ENCODE data around the gene GLT1D1.

Gene GLT1D1

DNA sequence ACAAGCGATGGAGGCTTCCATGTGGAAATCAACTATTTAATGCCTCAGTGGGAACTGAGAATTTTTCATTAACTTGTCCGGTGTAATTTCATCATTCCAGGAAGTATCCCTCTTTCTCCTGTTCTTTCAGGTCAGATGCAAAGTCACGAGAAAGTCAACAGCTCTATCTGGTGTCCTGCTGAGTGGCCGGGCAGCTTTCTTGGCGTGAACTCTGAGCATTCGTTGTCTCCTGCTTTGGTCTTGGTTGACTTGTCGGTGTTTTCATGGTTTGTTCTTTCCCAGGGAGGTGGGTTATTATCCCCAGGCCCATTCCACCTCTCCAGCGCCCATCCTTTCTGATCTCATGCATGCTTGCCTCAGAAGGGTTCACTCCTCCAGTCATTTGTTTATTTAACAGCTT, 149.1 kb downstream of the GLT1D1 start:
- 86 to 90% methylated on average over 4 to 6 of the region's 8 CpGs for WGBS, 2 experiments (ENCODE audit: insufficient coverage in 2 of 2)

DNA sequence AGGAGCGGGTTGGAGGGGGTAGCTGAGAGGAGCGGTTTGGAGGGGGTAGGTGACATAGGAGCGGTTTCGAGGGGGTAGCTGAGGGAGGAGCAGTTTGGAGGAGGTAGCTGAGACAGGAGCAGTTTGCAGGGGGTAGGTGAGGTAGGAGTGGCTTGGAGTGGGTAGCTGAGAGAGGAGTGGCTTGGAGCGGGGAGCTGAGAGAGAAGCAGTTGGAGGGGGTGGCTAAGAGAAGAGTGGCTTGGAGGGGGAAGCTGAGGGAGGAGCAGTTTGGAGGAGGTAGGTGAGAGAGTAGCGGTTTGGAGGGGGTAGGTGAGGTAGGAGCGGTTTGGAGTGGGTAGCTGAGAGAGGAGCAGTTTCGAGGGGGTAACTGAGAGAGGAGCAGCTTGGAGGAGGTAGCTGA, 152.1 kb downstream of the GLT1D1 start:
- Histone ChIP-seq H3K4me3 (ENCODE audit: extremely low read depth, insufficient read depth, low read length, poor library complexity, severe bottlenecking) (no peak overlapping the region), H3K4me1 (ENCODE audit: control insufficient read depth, insufficient read depth, low read length, poor library complexity, severe bottlenecking) (no peaks in the 10 kb centered on the region), H3K36me3 (ENCODE audit: control insufficient read depth, insufficient read depth, low read length) (no peaks in the 10 kb centered on the region), H3K27ac (ENCODE audit: low read depth, low read length, severe bottlenecking) (no peak overlapping the region), H3K9me3 (ENCODE audit: control insufficient read depth, low read length) (no peaks in the 10 kb centered on the region)
- WGBS, 2 experiments (ENCODE audit: insufficient coverage in 2 of 2), result 88 to 89% methylated on average over 6 to 8 of the region's 8 CpGs

More for the DNA sequence above, 149.1 kb downstream of the GLT1D1 start:
- H3K9me3 ChIP-seq (ENCODE audit: control insufficient read depth, low read length), result no peaks in the 10 kb centered on the region
- H3K36me3 ChIP-seq (ENCODE audit: control insufficient read depth, insufficient read depth, low read length), result no peaks in the 10 kb centered on the region
- H3K4me1 ChIP-seq (ENCODE audit: control insufficient read depth, insufficient read depth, low read length, poor library complexity, severe bottlenecking), result no peaks in the 10 kb centered on the region
- no peak overlapping the region for H3K4me3 ChIP-seq (ENCODE audit: extremely low read depth, insufficient read depth, low read length, poor library complexity, severe bottlenecking)
- no peak overlapping the region for H3K27ac ChIP-seq (ENCODE audit: low read depth, low read length, severe bottlenecking)

DNA sequence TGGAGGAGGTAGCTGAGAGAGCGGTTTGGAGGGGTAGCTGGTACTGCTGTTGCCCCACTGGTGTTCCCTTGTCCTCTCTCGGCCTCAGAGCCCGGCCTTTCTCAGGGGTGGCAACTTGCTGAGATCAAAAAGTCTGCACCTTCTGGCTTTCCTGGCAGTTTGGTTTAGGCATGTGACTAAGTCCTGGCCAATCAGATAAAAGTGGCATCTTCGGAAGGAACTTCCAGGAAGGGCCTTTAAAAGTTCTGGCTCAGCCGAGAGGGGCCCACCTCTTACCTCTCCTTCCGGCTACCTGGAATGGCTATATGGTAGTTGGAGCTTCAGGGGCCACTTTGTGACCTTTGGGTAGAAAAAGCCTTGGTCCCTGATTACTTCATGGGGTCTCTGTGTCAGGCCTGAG, 152.6 kb downstream of the GLT1D1 start:
- Histone ChIP-seq H3K4me1 (ENCODE audit: control insufficient read depth, insufficient read depth, low read length, poor library complexity, severe bottlenecking) (no peaks in the 10 kb centered on the region), H3K36me3 (ENCODE audit: control insufficient read depth, insufficient read depth, low read length) (no peaks in the 10 kb centered on the region), H3K4me3 (ENCODE audit: extremely low read depth, insufficient read depth, low read length, poor library complexity, severe bottlenecking) (no peak overlapping the region), H3K27ac (ENCODE audit: low read depth, low read length, severe bottlenecking) (no peak overlapping the region), H3K9me3 (ENCODE audit: control insufficient read depth, low read length) (no peaks in the 10 kb centered on the region)
- WGBS, 2 experiments (ENCODE audit: insufficient coverage in 2 of 2), result 89 to 94% methylated on average over 4 to 5 of the region's 6 CpGs

DNA sequence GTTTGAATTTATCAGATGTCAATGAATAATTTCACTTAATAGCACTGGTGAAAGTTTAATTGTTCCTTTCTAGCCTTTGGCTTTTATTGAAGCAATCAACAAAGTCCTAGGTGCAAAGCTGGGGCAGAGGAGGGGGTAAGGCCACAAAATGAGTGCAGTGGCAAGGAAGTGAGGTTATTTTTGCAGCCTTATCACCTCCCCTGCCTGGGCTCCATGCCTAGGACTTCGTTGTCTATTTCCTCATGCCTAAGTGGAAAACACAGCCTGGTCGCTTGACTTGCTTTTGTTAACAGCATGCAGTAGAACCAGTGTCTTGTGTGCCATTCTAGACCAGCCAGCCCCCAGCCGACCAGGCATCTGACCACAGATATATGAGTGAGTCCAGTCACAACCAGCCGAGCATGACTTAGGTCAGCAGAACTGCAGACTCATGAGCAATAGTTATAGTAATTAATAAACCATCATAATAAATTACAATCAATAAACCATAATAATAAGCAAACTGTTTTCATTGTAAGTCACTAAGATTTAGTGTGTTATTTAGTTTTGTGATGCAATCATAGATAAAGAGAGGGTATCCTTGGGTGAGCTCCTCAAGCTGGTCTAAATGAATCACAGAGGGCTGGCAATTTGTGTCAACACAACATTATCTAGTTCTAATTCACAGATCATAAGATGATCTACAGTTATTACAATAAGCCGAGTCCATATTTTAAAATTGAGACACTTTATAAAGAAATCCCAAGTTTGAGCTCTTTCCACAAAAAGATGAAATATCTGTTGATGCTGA, 156.8 kb downstream of the GLT1D1 start:
- Histone ChIP-seq H3K4me1 (ENCODE audit: control insufficient read depth, insufficient read depth, low read length, poor library complexity, severe bottlenecking) (no peaks in the 10 kb centered on the region), H3K27ac (ENCODE audit: low read depth, low read length, severe bottlenecking) (no peak overlapping the region), H3K9me3 (ENCODE audit: control insufficient read depth, low read length) (no peaks in the 10 kb centered on the region), H3K36me3 (ENCODE audit: control insufficient read depth, insufficient read depth, low read length) (no peaks in the 10 kb centered on the region), H3K4me3 (ENCODE audit: extremely low read depth, insufficient read depth, low read length, poor library complexity, severe bottlenecking) (no peak overlapping the region)
- WGBS, 2 experiments (ENCODE audit: insufficient coverage in 2 of 2), result 79 to 93% methylated on average over 3 of the region's 5 CpGs

DNA sequence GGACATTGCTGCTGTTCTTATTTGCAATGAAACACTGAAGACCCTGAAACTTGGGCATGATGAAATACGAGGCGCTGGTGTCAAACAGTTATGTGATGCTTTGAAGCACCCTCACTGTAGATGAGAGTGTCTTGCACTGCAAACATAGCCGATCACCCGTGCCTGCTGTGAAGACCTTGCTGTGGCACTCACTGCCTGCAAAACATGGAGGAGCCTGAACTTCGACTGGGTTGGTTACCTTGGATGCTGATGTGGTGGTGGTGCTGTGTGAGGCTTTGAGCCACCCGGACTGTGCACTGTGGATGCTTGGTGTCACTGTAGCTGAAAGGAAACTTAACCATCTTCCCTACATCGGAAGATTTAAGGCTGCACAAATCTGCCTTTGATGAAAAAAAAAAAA, 162.9 kb downstream of the GLT1D1 start:
- Histone ChIP-seq H3K4me1 (ENCODE audit: control insufficient read depth, insufficient read depth, low read length, poor library complexity, severe bottlenecking) (no peaks in the 10 kb centered on the region), H3K4me3 (ENCODE audit: extremely low read depth, insufficient read depth, low read length, poor library complexity, severe bottlenecking) (no peak overlapping the region), H3K27ac (ENCODE audit: low read depth, low read length, severe bottlenecking) (no peak overlapping the region), H3K9me3 (ENCODE audit: control insufficient read depth, low read length) (no peaks in the 10 kb centered on the region), H3K36me3 (ENCODE audit: control insufficient read depth, insufficient read depth, low read length) (no peaks in the 10 kb centered on the region)
- 81 to 89% methylated on average over 4 of the region's 7 CpGs for WGBS, 2 experiments (ENCODE audit: insufficient coverage in 2 of 2)

DNA sequence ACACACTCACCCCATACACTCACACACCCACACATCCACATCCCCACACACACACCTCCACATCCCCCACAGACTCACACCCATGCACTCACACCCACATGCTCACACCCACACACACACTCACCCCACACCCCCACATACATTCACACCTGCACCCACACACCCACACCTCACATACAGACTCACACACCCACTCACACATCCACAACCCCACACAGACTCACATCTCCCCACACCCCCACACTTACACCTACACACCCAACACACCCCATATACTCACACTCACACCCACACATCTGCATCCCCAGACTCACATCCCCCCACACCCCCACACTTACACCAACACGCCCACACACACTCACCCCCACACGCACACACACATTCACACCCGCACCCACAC, 171.8 kb downstream of the GLT1D1 start:
- no peak overlapping the region for H3K27ac ChIP-seq (ENCODE audit: low read depth, low read length, severe bottlenecking)
- H3K4me3 ChIP-seq (ENCODE audit: extremely low read depth, insufficient read depth, low read length, poor library complexity, severe bottlenecking), result no peak overlapping the region
- H3K36me3 ChIP-seq (ENCODE audit: control insufficient read depth, insufficient read depth, low read length), result no peaks in the 10 kb centered on the region
- H3K4me1 ChIP-seq (ENCODE audit: control insufficient read depth, insufficient read depth, low read length, poor library complexity, severe bottlenecking), result no peaks in the 10 kb centered on the region
- WGBS, 2 experiments (ENCODE audit: insufficient coverage in 2 of 2), result 83 to 87% methylated on average over 1 to 3 of the region's 3 CpGs
- H3K9me3 ChIP-seq (ENCODE audit: control insufficient read depth, low read length), result no peaks in the 10 kb centered on the region

DNA sequence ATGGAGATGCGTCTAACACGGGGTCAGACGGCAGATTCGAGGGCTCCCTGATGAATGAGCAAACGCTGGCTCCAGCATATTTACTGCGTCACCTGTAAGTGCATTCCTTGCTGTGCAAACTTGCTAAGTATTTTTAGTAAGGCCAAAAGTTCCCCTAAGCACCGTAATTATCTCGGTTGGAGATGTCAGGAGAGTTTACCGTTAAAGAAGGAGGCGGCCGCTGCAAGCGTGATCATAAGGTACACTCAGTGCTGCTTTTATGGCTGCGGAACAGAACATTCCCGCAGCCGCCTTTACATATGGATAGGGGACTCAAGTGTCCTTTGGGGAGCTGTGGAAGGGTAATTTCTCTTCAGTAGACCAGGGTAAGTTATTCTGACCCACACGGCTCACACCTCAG, 175.6 kb downstream of the GLT1D1 start:
- WGBS, 2 experiments (ENCODE audit: insufficient coverage in 2 of 2), result 75 to 91% methylated on average over 14 to 15 of the region's 16 CpGs
- H3K9me3 ChIP-seq (ENCODE audit: control insufficient read depth, low read length), result no peaks in the 10 kb centered on the region
- H3K36me3 ChIP-seq (ENCODE audit: control insufficient read depth, insufficient read depth, low read length), result no peaks in the 10 kb centered on the region
- no peaks in the 10 kb centered on the region for H3K4me1 ChIP-seq (ENCODE audit: control insufficient read depth, insufficient read depth, low read length, poor library complexity, severe bottlenecking)
- H3K27ac ChIP-seq (ENCODE audit: low read depth, low read length, severe bottlenecking), result no peak overlapping the region
- no peak overlapping the region for H3K4me3 ChIP-seq (ENCODE audit: extremely low read depth, insufficient read depth, low read length, poor library complexity, severe bottlenecking)
